Femur (tissue), 1 donor: ENCODE results near the gene FXYD5.

Experiments used
- DNase-seq: peaks from one replicate; pipeline ENCODE4 v3.0.0-alpha.2; 2017

The FXYD5 gene, protein sequence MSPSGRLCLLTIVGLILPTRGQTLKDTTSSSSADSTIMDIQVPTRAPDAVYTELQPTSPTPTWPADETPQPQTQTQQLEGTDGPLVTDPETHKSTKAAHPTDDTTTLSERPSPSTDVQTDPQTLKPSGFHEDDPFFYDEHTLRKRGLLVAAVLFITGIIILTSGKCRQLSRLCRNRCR

DNA sequence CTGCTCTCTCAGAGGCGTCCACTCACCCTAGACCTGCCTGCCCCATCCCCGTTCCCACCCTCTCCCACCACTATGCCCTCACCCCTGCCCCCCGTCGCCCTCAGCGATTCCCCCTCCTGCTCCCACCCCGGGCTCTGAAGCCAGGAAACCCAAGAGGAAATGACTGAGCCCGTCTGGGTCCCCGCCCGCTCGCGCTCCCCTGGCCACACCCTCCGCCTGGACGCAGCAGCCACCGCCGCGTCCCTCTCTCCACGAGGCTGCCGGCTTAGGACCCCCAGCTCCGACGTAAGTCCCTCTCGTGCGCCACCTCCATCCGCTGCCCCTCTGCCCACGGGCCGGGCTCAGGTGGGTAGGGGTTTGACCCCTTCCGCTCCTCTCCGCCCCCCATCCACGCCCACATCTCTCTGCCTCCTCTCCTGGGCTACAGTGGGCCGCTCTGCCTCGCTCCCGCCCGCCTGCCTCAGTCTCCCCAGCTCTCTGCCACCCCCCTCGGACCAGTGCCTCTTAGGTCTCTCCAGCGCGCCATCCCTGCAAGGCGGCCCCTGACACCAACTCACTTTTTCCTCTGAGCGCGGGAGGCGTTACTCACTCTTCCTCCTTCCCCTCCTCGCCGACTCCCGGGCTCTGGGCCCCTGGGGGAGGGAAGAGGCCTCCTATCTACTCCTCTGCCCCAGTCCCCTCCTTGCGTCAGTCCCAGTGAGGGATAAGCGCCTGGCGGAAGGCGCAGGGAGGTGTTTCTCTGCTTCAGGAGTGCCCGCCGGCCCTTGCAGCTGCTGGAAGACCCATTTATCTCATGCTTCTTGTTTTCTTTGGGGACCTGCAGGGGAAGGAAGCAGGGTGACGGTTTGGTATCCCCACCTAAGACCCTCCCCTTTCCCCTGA, at the start of gene FXYD5:
TSS of gene FXYD5 (plus strand) at position 211 of the 882 bp plus-strand sequence. CDS start 816 bp downstream, outside the sequence.
- DNase-seq, result peak; percentile 78

DNA sequence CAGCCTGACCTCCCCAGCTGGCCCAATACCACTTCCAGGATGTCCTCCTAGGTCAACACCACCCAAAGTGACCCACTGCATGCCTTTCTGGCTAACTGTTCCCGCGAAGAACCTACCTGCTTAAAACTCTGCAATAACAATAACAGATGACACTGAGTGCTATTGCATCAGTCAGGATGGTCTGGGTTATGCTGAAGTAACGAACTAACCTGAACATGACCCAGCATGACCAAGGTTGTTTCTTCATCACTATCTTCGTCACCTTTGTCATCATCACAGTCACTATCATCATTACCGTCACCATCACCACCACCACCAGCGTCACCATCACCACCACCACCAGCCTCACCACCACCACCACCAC, 49.5 kb upstream of the FXYD5 start:
- DNase-seq, result no peak

DNA sequence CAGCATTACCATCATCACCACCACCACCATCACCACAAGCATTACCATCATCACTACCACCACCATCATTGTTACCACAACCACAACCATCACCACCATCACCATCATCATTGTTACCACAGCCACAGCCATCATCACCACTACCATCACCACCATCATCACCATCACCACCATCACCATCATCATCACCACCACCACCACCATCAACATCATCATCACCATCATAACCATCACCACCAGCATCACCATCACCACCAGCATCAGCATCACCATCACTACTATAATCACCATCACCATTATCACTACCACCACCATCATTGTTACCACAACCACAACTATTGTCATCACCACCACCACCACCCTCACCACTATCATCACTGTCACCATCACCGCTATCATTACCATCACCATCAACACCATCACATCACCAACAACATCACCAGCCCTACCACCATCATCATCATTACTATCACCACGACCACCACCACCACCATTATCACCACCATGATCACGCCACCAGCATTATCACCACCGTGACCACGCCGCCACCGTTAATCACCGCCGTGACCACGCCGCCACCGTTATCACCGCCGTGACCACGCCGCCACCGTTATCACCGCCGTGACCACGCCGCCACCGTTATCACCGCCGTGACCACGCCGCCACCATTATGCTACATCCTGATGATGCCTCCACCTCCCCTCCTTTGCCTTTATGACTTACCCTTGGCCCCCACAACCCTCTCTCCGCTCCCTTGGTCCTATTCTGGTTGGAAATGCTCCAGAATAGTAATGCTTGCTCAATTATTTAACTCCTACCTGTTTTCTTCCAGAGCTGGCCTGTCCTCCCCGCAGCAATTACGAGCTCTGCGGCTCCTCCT, 48.9 kb upstream of the FXYD5 start:
- DNase-seq, result no peak

DNA sequence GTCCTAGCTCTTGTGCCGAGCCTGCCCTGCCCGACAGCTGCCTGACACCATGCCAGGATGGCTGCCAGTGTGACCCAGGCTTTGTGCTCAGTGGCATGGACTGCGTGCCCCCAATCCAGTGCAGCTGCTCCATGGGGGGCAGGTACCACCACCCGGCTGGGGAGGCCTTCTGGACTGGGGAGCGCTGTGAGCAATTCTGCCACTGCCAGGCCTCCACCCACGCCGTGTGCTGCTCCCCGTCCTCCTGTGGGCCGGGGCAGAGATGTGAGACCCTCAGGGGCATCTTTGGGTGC, 48.3 kb upstream of the FXYD5 start:
- no peak for DNase-seq

DNA sequence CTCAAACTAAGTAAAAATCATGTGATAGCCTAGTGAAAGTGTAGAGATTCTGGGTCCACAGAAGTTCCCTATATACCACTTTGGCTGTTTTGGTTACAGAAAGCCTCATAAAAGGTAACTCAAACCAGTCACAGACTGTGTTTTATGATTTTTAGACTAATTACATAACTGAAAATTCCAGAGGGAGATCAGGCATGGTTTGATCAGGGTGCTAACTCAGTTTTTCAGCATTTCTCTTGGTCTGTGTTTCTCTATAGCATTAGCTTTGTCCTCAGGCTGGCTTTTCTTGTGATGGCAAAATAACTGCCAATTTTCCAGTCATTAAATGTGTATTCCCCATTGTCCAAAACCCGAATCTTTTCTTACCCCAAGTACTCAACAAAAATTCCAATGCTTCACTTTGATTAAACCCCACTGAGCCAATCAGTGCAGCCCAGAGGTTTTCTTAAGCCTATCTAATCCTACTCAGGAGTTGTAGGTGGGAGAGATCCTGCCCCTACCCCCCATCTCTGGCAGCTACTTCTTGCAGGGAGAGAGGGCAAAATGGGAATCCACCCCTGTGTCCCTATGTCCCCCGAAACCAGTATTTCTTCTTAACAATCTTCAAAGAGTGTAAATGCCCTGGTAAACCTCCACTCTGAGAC, 47.5 kb upstream of the FXYD5 start:
- DNase-seq, result no peak

DNA sequence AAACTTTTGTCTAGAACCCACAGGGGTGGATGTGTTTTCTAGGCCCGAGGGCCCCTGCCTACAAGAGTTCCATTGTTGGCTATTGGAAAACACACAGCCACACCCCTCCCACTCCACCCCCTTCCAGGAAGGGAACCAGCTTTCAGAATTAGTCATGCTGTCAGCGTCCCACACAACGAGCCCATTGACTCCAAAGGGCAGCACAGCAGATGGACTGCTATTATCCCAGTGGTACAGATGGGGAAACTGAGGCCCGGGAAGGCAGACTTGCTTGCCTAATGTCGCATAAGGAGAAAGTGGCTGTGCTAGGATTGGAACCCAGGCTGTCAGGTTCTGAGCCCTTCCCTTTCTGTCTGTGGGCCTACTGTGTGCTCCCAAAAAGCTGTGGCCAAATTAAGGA, 47.0 kb upstream of the FXYD5 start:
- no peak for DNase-seq

DNA sequence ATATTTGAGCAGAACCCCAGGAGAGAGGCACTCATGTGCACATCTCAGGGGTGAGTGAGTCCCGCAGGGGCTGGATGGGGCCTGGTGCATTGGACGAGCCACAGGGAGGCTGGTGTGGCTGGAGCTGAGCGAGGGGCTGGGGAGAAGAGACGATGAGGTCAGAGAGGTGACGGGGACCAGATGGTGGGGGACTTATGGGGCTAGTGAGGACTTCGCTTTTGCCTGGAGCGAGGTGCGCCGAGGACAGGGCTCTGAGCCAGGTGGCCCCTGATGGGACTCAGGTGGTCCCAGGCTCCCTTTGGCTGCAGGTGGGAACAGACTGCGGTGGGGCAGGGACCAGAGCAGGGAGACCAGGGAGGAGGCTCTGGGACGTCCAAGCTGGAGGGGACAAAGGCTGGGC, 45.8 kb upstream of the FXYD5 start:
- DNase-seq, result no peak

DNA sequence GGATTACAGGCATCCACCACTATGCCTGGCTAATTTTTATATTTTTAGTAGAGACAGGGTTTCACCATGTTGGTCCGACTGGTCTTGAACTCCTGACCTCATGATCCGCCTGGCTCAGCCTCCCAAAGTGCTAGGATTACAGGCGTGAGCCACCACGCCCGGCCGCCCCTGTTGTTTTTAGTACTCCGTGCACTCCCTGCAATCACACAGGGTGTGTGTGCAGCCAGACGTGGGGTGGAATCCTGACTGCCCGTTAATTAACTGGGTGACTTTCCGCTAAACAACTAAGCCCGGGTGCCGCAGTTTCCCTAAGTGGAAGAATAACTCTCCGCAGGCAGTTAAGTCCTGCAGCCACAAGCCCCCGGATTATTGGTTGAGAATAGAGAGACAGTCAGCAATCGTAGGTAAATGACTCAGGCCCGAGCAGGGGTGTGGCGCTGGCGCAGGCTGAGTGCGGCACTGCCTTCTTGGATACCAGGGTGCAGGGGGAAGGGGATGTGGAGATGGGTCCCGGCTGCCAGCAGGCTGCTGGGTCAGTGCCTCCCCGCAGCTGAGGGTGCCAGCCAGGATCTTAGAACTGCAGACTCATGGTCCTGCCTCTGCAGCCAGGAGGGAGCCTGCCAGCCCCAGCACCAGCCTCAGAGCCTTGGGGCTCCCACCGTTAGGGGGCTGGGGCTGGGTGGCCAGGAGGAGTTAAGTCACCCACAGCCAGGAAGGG, 45.0 kb upstream of the FXYD5 start:
- no peak for DNase-seq

DNA sequence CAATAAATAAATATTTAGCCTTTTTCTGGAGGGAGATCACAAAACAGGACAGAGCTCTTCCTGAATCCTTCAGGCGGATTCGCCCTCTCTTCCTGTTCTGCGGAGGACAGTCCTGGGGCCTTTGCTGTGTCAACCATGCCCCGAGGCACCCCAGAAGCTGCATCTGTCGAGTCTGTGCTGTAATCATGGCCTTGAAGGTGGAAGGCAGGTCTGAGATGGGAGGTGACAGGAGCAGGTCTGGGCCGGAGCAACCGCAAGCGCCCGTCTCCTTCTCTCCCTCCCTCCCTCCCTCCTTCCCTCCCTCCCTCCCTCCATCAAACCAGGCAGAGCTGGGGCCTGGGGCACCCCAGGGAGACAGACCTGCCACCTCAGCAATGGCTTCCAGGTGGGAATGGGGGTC, 43.6 kb upstream of the FXYD5 start:
- no peak for DNase-seq

DNA sequence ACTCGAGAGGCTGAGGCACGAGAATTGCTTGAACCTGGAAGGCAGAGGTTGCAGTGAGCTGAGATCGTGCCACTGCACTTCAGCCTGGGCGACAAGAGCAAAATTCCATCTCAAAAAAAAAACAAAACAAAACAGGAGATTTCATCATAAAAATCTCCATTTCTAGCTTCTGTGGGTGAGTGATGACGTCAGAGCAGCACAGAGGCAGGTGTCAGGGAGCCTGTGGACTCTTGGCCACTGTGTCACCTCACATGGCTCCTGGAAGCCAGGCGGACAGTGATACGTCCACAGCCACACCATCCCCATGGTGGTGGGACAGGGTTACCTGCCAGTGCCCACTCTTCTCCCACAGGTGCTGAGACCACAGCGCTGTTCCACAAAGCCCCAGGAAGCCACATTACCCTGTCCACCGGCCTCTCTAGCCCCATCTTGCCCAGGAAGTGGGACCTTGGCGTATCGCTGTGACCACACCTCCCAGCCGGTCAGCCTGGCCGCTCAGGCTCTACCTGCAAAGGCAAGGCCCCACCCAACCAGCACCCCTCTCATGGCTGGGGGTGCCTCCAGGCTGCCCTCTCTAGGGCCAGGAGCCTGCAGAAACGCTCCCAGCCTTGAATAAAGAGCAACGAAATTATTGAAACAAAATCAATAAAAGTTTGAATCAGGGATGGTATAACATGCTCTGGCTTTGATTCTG, 41.4 kb upstream of the FXYD5 start:
- no peak for DNase-seq

DNA sequence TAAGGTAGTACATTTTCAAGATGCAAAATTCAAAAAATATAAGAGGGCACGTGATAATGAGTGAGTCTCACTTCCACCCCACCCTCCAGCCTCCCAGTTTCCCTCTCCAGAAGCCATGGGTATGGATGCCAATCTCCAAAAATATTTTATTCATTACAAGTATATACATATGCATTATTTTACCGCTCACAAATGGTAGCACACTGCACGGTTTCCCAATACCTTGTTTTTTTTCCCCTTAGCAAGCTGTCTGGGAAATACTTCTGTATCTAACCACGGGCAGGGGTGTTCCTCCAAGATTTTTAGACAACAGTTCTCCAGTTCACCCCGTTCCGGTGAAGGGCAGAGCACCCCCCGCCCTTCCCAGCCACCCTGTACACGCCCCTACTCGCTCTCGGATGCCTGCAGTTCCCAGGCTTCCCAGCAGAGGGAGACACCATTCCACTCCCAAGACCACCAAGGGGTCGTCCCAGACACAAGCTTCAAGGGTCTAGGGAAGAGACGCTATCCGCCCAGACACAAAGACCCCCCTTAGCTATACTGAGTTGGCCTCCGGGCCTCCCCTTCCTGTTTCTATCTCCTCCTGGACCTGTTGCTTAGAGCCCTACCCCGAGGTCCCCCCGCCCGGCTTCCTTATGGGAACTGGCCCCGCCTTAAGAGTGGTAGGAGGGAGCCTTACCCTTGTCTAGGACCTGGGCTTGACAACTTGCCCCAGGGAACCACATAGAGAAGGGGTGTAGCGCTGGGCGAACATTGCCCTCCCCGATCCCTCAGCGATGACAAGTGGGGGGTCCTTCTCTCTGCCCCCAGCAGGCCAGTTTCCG, 40.0 kb upstream of the FXYD5 start:
- DNase-seq, result peak; percentile 86

DNA sequence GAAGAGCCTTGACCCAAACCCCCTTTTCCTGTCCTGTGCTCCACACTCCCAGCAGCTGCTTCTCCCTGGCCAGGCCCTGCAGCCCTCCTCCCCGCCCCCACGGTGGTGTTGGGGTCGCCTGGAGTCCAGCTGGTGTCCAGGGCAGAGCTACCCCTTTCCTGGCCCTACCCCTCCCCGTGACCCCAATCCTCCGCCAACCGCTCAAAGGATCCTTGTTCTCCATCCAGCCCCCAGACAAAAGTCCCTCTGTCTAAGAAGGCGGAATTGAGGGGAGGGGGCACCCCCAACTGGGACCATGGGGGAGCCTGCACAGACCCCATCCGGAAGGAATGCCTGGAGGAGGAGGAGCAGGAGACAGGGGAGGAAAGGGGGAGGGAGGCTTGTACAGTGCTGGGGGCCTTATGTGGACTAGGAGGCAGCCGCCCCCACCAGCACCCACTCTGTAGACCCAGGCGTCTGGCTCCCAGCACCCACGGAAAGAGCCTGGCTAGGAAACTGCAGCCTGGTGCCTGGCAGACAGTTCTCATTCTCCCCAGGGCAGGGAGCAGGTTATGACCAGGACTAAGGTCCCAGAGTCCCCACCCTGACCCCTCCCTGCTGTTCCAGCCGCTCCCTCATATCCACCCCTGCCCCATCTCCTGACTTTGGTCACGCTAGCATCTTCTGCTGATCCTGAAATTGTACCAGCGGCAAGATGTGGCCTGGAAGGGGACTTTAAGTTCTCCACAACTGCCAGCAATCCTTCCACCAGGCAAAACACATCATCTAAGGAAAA, 39.2 kb upstream of the FXYD5 start, which contains the start of gene FXYD3:
TSS of gene FXYD3 (plus strand) at position 647 of the 775 bp plus-strand sequence. CDS start 3,554 bp downstream, outside the sequence.
- DNase-seq, result peak; percentile 67

DNA sequence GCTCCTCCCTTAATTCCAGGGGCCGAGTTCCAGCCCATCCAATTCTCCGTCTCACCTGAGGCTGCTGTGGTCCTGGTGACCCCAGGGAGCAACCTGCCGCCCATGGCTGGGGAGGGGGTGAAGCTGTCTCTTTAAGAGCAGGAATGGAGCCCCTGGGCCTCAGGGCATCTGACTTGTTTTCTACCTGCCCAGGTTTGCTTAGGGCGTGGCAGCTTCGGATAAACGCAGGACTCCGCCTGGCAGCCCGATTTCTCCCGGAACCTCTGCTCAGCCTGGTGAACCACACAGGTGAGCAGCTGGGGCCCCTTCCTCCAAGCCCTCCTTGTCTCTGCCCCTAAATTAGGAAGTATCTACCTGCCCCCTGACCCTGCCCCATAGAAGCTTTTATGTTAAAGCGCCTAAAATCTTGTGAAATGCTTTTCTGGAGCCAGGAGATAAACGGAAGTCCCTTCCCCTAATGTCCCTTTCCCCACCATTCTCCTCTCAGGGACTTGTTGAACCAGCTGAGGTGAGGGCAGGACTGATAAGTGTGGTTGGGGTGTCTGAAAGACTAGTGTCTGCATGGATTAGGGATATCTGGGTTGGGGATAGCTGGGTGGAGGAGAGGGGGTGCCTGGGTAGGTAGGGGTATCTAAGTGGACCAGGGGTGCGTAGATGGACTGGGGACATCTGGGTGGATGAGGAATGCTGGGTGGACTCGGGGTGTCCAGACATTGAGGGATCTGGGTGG, 38.3 kb upstream of the FXYD5 start:
- DNase-seq, result no peak

DNA sequence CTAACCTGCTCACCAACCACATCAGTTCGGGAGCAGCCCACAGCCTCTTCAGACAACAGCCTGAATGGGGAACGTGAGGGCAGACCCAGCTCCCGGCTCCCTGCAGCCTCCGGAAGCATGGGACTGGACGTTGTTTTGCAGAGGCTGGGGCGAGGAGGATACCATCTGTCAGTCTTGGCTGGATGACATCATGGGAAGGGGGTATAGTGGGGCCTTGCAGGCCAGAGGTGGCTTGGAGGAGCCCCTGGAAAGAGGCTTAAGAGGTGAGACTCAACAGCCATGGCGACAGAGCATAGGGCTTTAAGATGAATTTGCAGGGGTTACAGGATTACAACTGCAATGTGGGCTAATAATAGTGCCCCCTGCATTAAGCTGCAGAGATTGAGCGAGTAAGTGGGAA, 37.4 kb upstream of the FXYD5 start:
- no peak for DNase-seq

DNA sequence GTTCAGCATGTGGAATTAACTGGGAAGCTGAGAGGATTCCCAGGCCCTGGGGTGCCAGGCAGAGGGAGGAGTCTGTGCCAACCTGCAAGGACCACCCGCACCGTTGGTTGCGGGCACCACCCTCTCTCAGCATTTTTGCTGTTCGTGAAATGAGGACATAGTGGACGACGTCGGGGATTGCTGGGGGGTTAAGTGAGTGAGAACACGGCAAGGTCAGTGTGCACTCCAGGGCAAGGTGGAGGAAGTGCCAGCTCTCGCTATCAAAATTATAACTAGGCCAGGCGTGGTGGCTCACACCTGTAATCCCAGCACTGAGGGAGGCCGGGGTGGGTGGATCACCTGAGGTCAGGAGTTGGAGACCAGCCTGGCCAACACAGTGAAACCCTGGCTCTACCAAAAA, 36.7 kb upstream of the FXYD5 start:
- DNase-seq, result no peak

DNA sequence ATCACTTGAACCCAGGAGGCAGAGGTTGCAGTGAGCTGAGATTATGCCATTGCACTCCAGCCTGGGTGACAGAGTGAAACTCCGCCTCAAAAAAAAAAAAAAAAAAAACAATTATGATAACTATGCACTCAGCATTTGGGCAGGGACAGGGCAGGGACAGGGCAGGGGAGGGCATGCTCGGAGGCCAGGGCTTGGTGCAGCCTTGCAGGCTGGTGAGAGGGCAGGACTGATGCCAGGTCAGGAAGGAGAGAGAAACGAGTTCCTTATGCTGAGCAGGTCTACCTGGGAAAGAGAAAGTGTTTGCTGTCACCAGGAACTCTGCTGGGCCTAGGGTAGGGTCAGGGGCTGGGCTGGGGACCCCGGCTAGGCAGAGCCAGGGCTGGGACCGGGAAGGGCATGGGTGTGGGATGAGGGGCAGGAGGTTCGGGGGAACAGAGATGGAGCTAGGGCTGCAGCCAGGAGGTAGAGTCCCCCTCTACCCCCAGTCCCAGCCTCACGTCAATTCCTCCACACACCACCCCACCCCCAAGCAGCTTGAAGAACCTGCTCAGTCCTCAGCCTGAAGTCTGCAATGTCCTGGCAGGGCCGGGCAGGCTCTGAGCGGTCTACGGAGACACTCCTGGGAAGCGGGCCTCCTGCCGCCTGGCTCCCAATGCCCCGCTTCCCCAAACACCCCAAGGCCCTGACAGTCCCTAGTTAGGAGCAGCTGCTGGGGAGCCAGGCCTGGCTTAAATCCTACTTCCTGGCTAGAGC, 36.1 kb upstream of the FXYD5 start:
- no peak for DNase-seq

DNA sequence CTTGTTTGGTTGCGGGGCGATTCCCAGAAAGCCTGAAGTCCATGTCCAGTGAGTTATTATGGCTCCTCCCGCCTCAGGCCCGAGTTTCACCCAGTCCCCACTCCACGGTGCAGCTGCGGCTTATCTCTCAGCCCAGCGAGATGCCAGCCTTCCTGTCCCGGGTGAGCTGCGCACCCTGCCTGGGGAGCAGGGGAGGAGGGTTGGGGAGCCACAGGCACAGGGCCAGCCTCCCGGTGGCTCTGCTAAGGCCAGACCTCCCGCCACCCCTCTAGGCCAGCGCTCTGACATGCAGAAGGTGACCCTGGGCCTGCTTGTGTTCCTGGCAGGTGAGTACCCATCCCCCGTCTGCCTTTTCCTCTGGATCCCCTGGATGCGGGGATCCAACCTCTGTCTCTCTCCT, 35.4 kb upstream of the FXYD5 start:
- no peak for DNase-seq

DNA sequence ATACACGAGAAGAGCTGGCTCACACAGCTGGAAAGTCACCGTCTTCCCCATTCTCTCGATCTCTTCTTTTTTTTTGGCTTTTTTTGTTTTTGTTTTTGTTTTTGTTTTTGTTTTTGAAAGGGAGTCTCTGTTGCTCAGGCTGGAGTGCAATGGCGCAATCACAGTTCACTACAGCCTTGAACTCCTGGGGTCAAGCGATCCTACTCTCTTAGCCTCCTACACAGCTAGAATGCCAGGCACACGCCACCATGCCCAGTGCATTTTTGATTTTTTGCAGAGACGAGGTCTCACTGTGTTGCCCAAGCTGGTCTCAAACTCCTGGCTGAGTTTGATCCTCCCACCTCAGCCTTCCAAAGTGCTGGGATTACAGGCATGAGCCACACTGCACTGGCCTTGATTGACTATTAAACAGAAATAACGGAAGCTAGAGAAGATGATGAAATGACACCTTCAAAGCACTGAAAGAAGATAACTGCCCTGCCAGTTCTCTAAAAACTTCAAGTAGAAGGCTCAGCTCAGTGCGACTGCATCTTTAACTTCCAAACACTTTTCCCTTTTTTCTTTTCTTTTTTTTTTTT, 34.9 kb upstream of the FXYD5 start:
- no peak for DNase-seq
